Neuronal stem cell (in vitro differentiated cells): Measurements from ENCODE around the gene FOXN3.
A peak's percentile ranks its signal among the peaks of the same experiment; 100 is the strongest.
"Not testable (repeated sequence)": the region's sequence is repeated elsewhere in the genome, so short reads cannot be mapped to it uniquely, and the experiment has no call there.

Experiments used
- DNase-seq: peaks from one replicate; pipeline ENCODE4 v3.0.0-alpha.2; 2013; ENCODE audit warnings: low spot score
- H2AFZ ChIP-seq: one replicate; pipeline ENCODE4 v1.6.1; 2013; ENCODE audit warnings: mild to moderate bottlenecking, low read length, inconsistent platforms
- H2AK5ac ChIP-seq: 2 replicates; pipeline ENCODE4 v1.6.1; 2013; ENCODE audit warnings: low read depth, mild to moderate bottlenecking, inconsistent platforms, low read length, moderate library complexity, mixed read lengths
- H2BK120ac ChIP-seq: 2 replicates; pipeline ENCODE4 v1.6.1; 2013; ENCODE audit warnings: low read depth, mild to moderate bottlenecking, inconsistent platforms, low read length, moderate library complexity, mixed read lengths
- H2BK12ac ChIP-seq: one replicate; pipeline ENCODE4 v1.6.1; 2013; ENCODE audit warnings: low read length, inconsistent platforms
- H2BK15ac ChIP-seq: 2 replicates; pipeline ENCODE4 v1.6.1; 2013; ENCODE audit warnings: mild to moderate bottlenecking, low read length, inconsistent platforms, mixed read lengths
- H2BK5ac ChIP-seq: one replicate; pipeline ENCODE4 v1.6.1; 2013; ENCODE audit warnings: inconsistent platforms, mild to moderate bottlenecking, low read length, moderate library complexity
- H3K14ac ChIP-seq: one replicate; pipeline ENCODE4 v1.6.1; 2013; ENCODE audit warnings: low read length, inconsistent platforms
- H3K18ac ChIP-seq: 2 replicates; pipeline ENCODE4 v1.6.1; 2013; ENCODE audit warnings: low read length, inconsistent platforms
- H3K23ac ChIP-seq: 2 replicates; pipeline ENCODE4 v1.6.1; 2013; ENCODE audit warnings: low read depth, mild to moderate bottlenecking, mixed read lengths, low read length, inconsistent platforms; ENCODE audit not compliant: poor library complexity
- H3K27ac ChIP-seq: replicated peaks from 3 replicates; pipeline ENCODE4 v1.5.1; 2013; ENCODE audit warnings: low read length, inconsistent platforms
- H3K27me3 ChIP-seq, 3 experiments: 2 replicates each; pipeline ENCODE4 v1.6.1; 2013; ENCODE audit warnings: low read length in 3 of 3, mild to moderate bottlenecking in 2 of 3, inconsistent platforms in 1 of 3, low read depth in 1 of 3, mixed read lengths in 1 of 3, moderate library complexity in 1 of 3; ENCODE audit not compliant: control insufficient read depth in 3 of 3, insufficient read depth in 3 of 3
- H3K36me3 ChIP-seq, 2 donors: replicated peaks in 1 of 2; 2 replicates each; pipeline ENCODE4 v1.6.1; 2013; ENCODE audit warnings: low read length in 2 of 2; ENCODE audit not compliant: control insufficient read depth in 2 of 2, insufficient read depth in 2 of 2
- H3K4ac ChIP-seq: 2 replicates; pipeline ENCODE4 v1.6.1; 2013; ENCODE audit warnings: inconsistent platforms, mild to moderate bottlenecking, low read length, moderate library complexity
- H3K4me1 ChIP-seq, 2 donors: 1 replicate in 1 of 2; 2 replicates in 1 of 2; pipeline ENCODE4 v1.6.1; 2013; ENCODE audit warnings: low read length in 2 of 2, low read depth in 1 of 2; ENCODE audit not compliant: control insufficient read depth in 2 of 2, insufficient read depth in 1 of 2
- H3K4me2 ChIP-seq: one replicate; pipeline ENCODE4 v1.6.1; 2013; ENCODE audit warnings: mild to moderate bottlenecking, low read length, inconsistent platforms; ENCODE audit not compliant: insufficient read depth, poor library complexity, severe bottlenecking
- H3K4me3 ChIP-seq, 2 donors: 2 replicates each; pipeline ENCODE4 v1.5.1; 2013; ENCODE audit warnings: low read length in 2 of 2, mild to moderate bottlenecking in 2 of 2, inconsistent platforms in 1 of 2, moderate library complexity in 1 of 2
- H3K79me1 ChIP-seq: one replicate; pipeline ENCODE4 v1.6.1; 2013; ENCODE audit warnings: low read depth, mild to moderate bottlenecking, inconsistent platforms, low read length, moderate library complexity
- H3K9ac ChIP-seq: one replicate; pipeline ENCODE4 v1.6.1; 2013; ENCODE audit warnings: mild to moderate bottlenecking, low read depth, low read length, inconsistent platforms; ENCODE audit not compliant: poor library complexity
- H3K9me3 ChIP-seq, 2 donors: replicated peaks in 1 of 2; 2 replicates each; pipeline versions ENCODE3 to v1.6.1; 2013; ENCODE audit warnings: low read length in 2 of 2, mild to moderate bottlenecking in 2 of 2, inconsistent platforms in 1 of 2, low read depth in 1 of 2, mixed read lengths in 1 of 2, moderate library complexity in 1 of 2; ENCODE audit not compliant: control insufficient read depth in 2 of 2, insufficient read depth in 1 of 2
- H4K8ac ChIP-seq: one replicate; pipeline ENCODE4 v1.6.1; 2013; ENCODE audit warnings: low read depth, mild to moderate bottlenecking, inconsistent platforms, low read length, moderate library complexity
- H4K91ac ChIP-seq: one replicate; pipeline ENCODE4 v1.6.1; 2013; ENCODE audit warnings: low read length, low read depth, mild to moderate bottlenecking, inconsistent platforms; ENCODE audit not compliant: poor library complexity
- WGBS, 2 donors: extraction: QIAGEN DNeasy Blood & Tissue Kit; methylation state at CpG; one replicate each; pipeline ENCODE4 v1.1.7; 2013; ENCODE audit warnings: missing lambda C conversion rate in 2 of 2, mixed read lengths in 1 of 2; ENCODE audit not compliant: insufficient read length in 2 of 2, insufficient replicate concordance in 1 of 2; ENCODE audit errors: extremely low coverage in 2 of 2; 5-methylcytosine and 5-hydroxymethylcytosine counted together

FOXN3 gene

GRCh38 chr14:89294872-89295271 is 122.2 kb downstream of the FOXN3 start:
- Histone ChIP-seq H2BK120ac (no peak overlapping the region), H3K14ac (no peak overlapping the region), H3K9me3 (no peaks in the 10 kb centered on the region), H3K4me2 (no peak overlapping the region), H2BK12ac (no peak overlapping the region), H3K36me3 (peaks cover 0 to 4% of the 10 kb centered on the region in 2 donors), H3K9ac (no peak overlapping the region), H2BK5ac (no peak overlapping the region), H2BK15ac (no peak overlapping the region), H3K4me1 (peaks cover 10 to 19% of the 10 kb centered on the region in 2 donors), H2AFZ (no peak overlapping the region), H3K79me1 (no peaks in the 10 kb centered on the region), H3K4ac (no peak overlapping the region), H3K27ac (no peak overlapping the region), H4K91ac (no peak overlapping the region), H3K18ac (no peak overlapping the region), H3K23ac (no peak overlapping the region), H4K8ac (no peak overlapping the region), H2AK5ac (no peak overlapping the region), H3K27me3 (no peaks in the 10 kb centered on the region), H3K4me3 (no peak overlapping the region)
- WGBS, 2 donors, result no CpG with 5 or more reads among the region's 6 CpGs
- DNase-seq, result no peak

GRCh38 chr14:89294469-89294868 is 122.6 kb downstream of the FOXN3 start:
- H4K91ac ChIP-seq, H2BK15ac ChIP-seq, H3K4me3 ChIP-seq, H2BK5ac ChIP-seq, H3K27ac ChIP-seq, H3K23ac ChIP-seq, H3K9me3 ChIP-seq, H3K18ac ChIP-seq, H2BK12ac ChIP-seq, DNase-seq, H2BK120ac ChIP-seq, H4K8ac ChIP-seq, H2AK5ac ChIP-seq, H3K14ac ChIP-seq, H3K27me3 ChIP-seq, H2AFZ ChIP-seq, H3K9ac ChIP-seq, H3K4ac ChIP-seq, H3K4me2 ChIP-seq, H3K36me3 ChIP-seq, H3K79me1 ChIP-seq: not testable (repeated sequence)
- peaks cover 10 to 19% of the 10 kb centered on the region in 2 donors for H3K4me1 ChIP-seq
- no CpG with 5 or more reads among the region's 4 CpGs for WGBS, 2 donors

GRCh38 chr14:89294060-89294459 is 123.0 kb downstream of the FOXN3 start:
- H2AFZ ChIP-seq, result no peak overlapping the region
- H3K18ac ChIP-seq, result peak overlapping the region; percentile 9
- no CpG with 5 or more reads among the region's 7 CpGs for WGBS, 2 donors
- peaks cover 10 to 19% of the 10 kb centered on the region in 2 donors for H3K4me1 ChIP-seq
- H4K8ac ChIP-seq, result no peak overlapping the region
- no peak overlapping the region for H2BK12ac ChIP-seq
- H2AK5ac ChIP-seq, result no peak overlapping the region
- H3K9me3 ChIP-seq, result no peaks in the 10 kb centered on the region
- H3K23ac ChIP-seq, result no peak overlapping the region
- peaks cover 0 to 4% of the 10 kb centered on the region in 2 donors for H3K36me3 ChIP-seq
- no peak overlapping the region for H4K91ac ChIP-seq
- no peak for DNase-seq
- H3K79me1 ChIP-seq, result no peaks in the 10 kb centered on the region
- no peaks in the 10 kb centered on the region for H3K27me3 ChIP-seq
- no peak overlapping the region for H3K9ac ChIP-seq
- no peak overlapping the region for H3K14ac ChIP-seq
- no peak overlapping the region for H3K4ac ChIP-seq
- no peak overlapping the region for H2BK15ac ChIP-seq
- no peak overlapping the region for H3K27ac ChIP-seq
- no peak overlapping the region for H3K4me3 ChIP-seq
- no peak overlapping the region for H2BK5ac ChIP-seq
- H3K4me2 ChIP-seq, result no peak overlapping the region
- H2BK120ac ChIP-seq, result no peak overlapping the region

GRCh38 chr14:89293314-89293916 is 123.6 kb downstream of the FOXN3 start:
- Histone ChIP-seq H2BK12ac (no peak overlapping the region), H3K18ac (no peak overlapping the region), H3K9me3 (no peaks in the 10 kb centered on the region), H3K36me3 (peaks cover 0 to 4% of the 10 kb centered on the region in 2 donors), H3K27ac (no peak overlapping the region), H4K91ac (no peak overlapping the region), H3K9ac (no peak overlapping the region), H3K27me3 (no peaks in the 10 kb centered on the region), H3K79me1 (no peaks in the 10 kb centered on the region), H2BK120ac (no peak overlapping the region), H2AFZ (no peak overlapping the region), H4K8ac (no peak overlapping the region), H3K4me1 (peaks cover 10 to 19% of the 10 kb centered on the region in 2 donors), H3K23ac (no peak overlapping the region), H2BK5ac (no peak overlapping the region), H2AK5ac (no peak overlapping the region), H3K14ac (no peak overlapping the region), H3K4me3 (peak overlapping the region in 1 of 2 donors; percentile 12), H3K4me2 (no peak overlapping the region), H2BK15ac (no peak overlapping the region), H3K4ac (no peak overlapping the region)
- DNase-seq, result no peak
- no CpG with 5 or more reads among the region's 6 CpGs for WGBS, 2 donors
